C4-2B (cell line): ENCODE measurements around the gene METAP1D.

Experiments used
- ZFX ChIP-seq: fragments of 450-650 bp; IDR thresholded peaks from 2 replicates; pipeline ENCODE4 v1.6.1; 2017
- TF ChIP-seq, protein P1 (sequence below): fragments of 450-650 bp; conservative IDR thresholded peaks from 2 replicates; pipeline ENCODE4 v1.5.1; 2017; ENCODE audit warnings: mild to moderate bottlenecking

DNA sequence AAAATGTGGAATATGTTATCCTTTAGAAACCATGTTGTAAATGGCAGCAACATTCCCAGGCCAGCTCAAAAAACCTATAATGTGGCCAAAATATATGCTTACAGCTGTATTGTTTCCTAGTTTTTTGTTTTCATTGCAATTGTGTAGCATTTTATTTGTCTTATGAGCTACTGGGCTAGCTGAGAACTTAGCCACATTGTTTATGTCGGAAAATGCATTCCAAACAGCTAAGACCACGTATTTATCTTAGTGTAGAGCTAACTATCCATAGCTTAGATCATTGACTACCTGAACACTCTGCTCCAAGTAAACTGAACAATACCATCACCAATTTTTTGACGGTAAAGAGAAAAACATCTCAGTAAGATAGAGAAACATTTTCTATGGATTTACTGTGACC is 38.4 kb downstream of the METAP1D start:
- TF ChIP-seq, protein P1, sequence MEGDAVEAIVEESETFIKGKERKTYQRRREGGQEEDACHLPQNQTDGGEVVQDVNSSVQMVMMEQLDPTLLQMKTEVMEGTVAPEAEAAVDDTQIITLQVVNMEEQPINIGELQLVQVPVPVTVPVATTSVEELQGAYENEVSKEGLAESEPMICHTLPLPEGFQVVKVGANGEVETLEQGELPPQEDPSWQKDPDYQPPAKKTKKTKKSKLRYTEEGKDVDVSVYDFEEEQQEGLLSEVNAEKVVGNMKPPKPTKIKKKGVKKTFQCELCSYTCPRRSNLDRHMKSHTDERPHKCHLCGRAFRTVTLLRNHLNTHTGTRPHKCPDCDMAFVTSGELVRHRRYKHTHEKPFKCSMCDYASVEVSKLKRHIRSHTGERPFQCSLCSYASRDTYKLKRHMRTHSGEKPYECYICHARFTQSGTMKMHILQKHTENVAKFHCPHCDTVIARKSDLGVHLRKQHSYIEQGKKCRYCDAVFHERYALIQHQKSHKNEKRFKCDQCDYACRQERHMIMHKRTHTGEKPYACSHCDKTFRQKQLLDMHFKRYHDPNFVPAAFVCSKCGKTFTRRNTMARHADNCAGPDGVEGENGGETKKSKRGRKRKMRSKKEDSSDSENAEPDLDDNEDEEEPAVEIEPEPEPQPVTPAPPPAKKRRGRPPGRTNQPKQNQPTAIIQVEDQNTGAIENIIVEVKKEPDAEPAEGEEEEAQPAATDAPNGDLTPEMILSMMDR: no peak
- TF ChIP-seq ZFX: no peak
